Keratinocyte (primary cell): ENCODE results near the gene ZNF823. TPM values are rescaled to one million over a fixed set of nuclear protein-coding genes. Genes with fewer than 3 reads are reported as not detected.

Experiments used
- DNase-seq: peaks from one replicate; pipeline ENCODE4 v3.0.0-alpha.2; 2011; ENCODE audit warnings: low read depth, missing footprints, low spot score
- FAIRE-seq: peaks from 2 replicates; lab custom pipeline; 2011; peaks lifted over from hg19 to GRCh38; lab: Jason Lieb, UNC
- H2AFZ ChIP-seq: 2 replicates; pipeline ENCODE4 v1.6.0; 2012; ENCODE audit warnings: low read length, control low read depth, inconsistent platforms; ENCODE audit not compliant: control insufficient read depth
- H3K27ac ChIP-seq: 2 replicates; pipeline ENCODE4 v1.5.1; 2011; ENCODE audit warnings: low read length; ENCODE audit not compliant: control insufficient read depth, insufficient read depth
- H3K27me3 ChIP-seq: 3 replicates; pipeline ENCODE4 v1.6.0; 2011; ENCODE audit warnings: low read length; ENCODE audit not compliant: control insufficient read depth, insufficient read depth; ENCODE audit errors: extremely low read depth
- H3K36me3 ChIP-seq, 2 experiments: 2 replicates in 1 of 2; 3 replicates in 1 of 2; pipeline ENCODE4 v1.5.1; 2011; ENCODE audit warnings: low read length in 2 of 2, mild to moderate bottlenecking in 1 of 2; ENCODE audit not compliant: control insufficient read depth in 2 of 2, insufficient read depth in 2 of 2; ENCODE audit errors: extremely low read depth in 1 of 2
- H3K4me1 ChIP-seq: 3 replicates; pipeline ENCODE4 v1.5.1; 2011; ENCODE audit warnings: low read length; ENCODE audit not compliant: control insufficient read depth, insufficient read depth; ENCODE audit errors: extremely low read depth
- H3K4me2 ChIP-seq: 3 replicates; pipeline ENCODE4 v1.6.0; 2011; ENCODE audit warnings: low read depth, low read length; ENCODE audit not compliant: control insufficient read depth, insufficient read depth; ENCODE audit errors: extremely low read depth
- H3K4me3 ChIP-seq, 3 experiments: fragments of 200-600 bp in 1 of 3; sonication (generic) in 1 of 3; 2 replicates in 2 of 3; 3 replicates in 1 of 3; pipeline ENCODE4 v1.5.1; 2011 to 2016; ENCODE audit warnings: low read length in 3 of 3, mild to moderate bottlenecking in 3 of 3, control low read depth in 2 of 3, inconsistent platforms in 1 of 3, low read depth in 1 of 3, mixed read lengths in 1 of 3, mixed run types in 1 of 3, moderate library complexity in 1 of 3; ENCODE audit not compliant: control insufficient read depth in 2 of 3, insufficient read depth in 2 of 3; ENCODE audit errors: extremely low read depth in 1 of 3
- H3K79me2 ChIP-seq: 2 replicates; pipeline ENCODE4 v1.6.0; 2012; ENCODE audit warnings: low read length; ENCODE audit not compliant: control insufficient read depth, insufficient read depth
- H3K9ac ChIP-seq: 3 replicates; pipeline ENCODE4 v1.6.0; 2011; ENCODE audit warnings: low read length; ENCODE audit not compliant: control insufficient read depth, insufficient read depth; ENCODE audit errors: extremely low read depth
- H3K9me1 ChIP-seq: 3 replicates; pipeline ENCODE4 v1.6.0; 2011; ENCODE audit warnings: low read length; ENCODE audit not compliant: control insufficient read depth, insufficient read depth; ENCODE audit errors: extremely low read depth
- H3K9me3 ChIP-seq: 2 replicates; pipeline ENCODE4 v1.5.1; 2012; ENCODE audit warnings: low read depth, low read length; ENCODE audit not compliant: control insufficient read depth
- H4K20me1 ChIP-seq: 3 replicates; pipeline ENCODE4 v1.6.0; 2011; ENCODE audit warnings: low read length; ENCODE audit not compliant: control insufficient read depth, insufficient read depth; ENCODE audit errors: extremely low read depth
- EZH2 ChIP-seq: IDR thresholded peaks from one replicate; pipeline ENCODE4 v1.6.1; 2012; ENCODE audit warnings: inconsistent platforms, mild to moderate bottlenecking, low read length, moderate library complexity
- dilution Hi-C: fragments of 300-500 bp; cut with MboI; formaldehyde crosslinking; loops from one replicate; pipeline ENCODE4 v1.7.0; 2020; ENCODE audit warnings: low sequenced_read_pairs; ENCODE audit not compliant: extremely low pct_ligation_motif_present
- polyA plus RNA-seq, 5 experiments: library from polyadenylated mRNA; depleted of rRNA in 3 of 5; stranded (reverse) in 3 of 5; stranded (forward) in 1 of 5; unstranded in 1 of 5; fragments of >200 nt; gene quantifications; 1 replicate in 1 of 5; 2 replicates in 3 of 5; 3 replicates in 1 of 5; pipeline versions ENCODE4 v1.2.1 to v1.2.3, GENCODE V29; 2011 to 2012; ENCODE audit warnings: missing spikeins in 2 of 5, low read depth in 1 of 5, low replicate concordance in 1 of 5
- TF ChIP-seq, protein P1 (sequence below), 3 experiments: IDR thresholded peaks in 1 of 3; conservative IDR thresholded peaks in 1 of 3; optimal IDR thresholded peaks in 1 of 3; 2 replicates in 2 of 3; 3 replicates in 1 of 3; pipeline versions ENCODE3 to v1.5.1; 2011; ENCODE audit warnings: low read length in 3 of 3, mild to moderate bottlenecking in 3 of 3, moderate library complexity in 2 of 3, control low read depth in 1 of 3, inconsistent platforms in 1 of 3; ENCODE audit not compliant: insufficient read depth in 2 of 3; ENCODE audit errors: extremely low read depth in 1 of 3

The ZNF823 gene
- polyA plus RNA-seq, 1 donor (not counting 4 experiments of a cell fraction or from before 2014, with no cell fraction given) = 6.3 TPM

DNA sequence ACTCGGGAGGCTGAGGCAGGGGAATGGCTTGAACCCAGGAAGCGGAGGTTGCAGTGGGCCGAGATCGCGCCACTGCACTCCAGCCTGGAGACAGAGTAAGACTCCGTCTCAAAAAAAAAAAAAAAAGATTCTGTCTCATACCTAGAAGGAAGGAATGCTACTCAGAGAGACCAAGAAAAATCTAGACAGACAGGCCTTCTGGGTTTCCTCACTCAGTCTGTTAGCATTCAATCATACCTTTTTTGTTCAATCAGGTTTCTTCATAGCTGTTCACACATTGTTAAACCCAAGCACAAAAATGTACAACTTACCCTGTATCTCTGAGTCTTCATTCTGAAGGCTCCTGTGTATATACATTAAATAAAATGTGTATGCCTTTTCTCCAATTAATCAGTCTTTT, 40.5 kb downstream of the ZNF823 start:
- H3K79me2 ChIP-seq = no peaks in the 10 kb centered on the region
- H4K20me1 ChIP-seq = no peaks in the 10 kb centered on the region
- H3K4me3 ChIP-seq = no peak overlapping the region
- no peak overlapping the region for H3K4me2 ChIP-seq
- H3K27ac ChIP-seq = no peak overlapping the region
- no peak for TF ChIP-seq EZH2
- TF ChIP-seq, protein P1, sequence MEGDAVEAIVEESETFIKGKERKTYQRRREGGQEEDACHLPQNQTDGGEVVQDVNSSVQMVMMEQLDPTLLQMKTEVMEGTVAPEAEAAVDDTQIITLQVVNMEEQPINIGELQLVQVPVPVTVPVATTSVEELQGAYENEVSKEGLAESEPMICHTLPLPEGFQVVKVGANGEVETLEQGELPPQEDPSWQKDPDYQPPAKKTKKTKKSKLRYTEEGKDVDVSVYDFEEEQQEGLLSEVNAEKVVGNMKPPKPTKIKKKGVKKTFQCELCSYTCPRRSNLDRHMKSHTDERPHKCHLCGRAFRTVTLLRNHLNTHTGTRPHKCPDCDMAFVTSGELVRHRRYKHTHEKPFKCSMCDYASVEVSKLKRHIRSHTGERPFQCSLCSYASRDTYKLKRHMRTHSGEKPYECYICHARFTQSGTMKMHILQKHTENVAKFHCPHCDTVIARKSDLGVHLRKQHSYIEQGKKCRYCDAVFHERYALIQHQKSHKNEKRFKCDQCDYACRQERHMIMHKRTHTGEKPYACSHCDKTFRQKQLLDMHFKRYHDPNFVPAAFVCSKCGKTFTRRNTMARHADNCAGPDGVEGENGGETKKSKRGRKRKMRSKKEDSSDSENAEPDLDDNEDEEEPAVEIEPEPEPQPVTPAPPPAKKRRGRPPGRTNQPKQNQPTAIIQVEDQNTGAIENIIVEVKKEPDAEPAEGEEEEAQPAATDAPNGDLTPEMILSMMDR (optimal IDR thresholded peaks at IDR 0.05 in 1 of 3, IDR thresholded peaks at IDR 0.05 in 1 of 3, conservative IDR thresholded peaks at IDR 0.05 in 1 of 3; ENCODE audit: extremely low read depth in 1 of 3, insufficient read depth in 2 of 3, low read length in 3 of 3) = no peak
- no peaks in the 10 kb centered on the region for H3K27me3 ChIP-seq
- peaks cover 3% of the 10 kb centered on the region for H3K4me1 ChIP-seq
- no peaks in the 10 kb centered on the region for H3K36me3 ChIP-seq
- no peak for DNase-seq
- H3K9me3 ChIP-seq = no peaks in the 10 kb centered on the region
- H3K9ac ChIP-seq = no peak overlapping the region
- dilution Hi-C loops = no loop called here
- no peak for FAIRE-seq
- H2AFZ ChIP-seq = no peak overlapping the region
- no peaks in the 10 kb centered on the region for H3K9me1 ChIP-seq

DNA sequence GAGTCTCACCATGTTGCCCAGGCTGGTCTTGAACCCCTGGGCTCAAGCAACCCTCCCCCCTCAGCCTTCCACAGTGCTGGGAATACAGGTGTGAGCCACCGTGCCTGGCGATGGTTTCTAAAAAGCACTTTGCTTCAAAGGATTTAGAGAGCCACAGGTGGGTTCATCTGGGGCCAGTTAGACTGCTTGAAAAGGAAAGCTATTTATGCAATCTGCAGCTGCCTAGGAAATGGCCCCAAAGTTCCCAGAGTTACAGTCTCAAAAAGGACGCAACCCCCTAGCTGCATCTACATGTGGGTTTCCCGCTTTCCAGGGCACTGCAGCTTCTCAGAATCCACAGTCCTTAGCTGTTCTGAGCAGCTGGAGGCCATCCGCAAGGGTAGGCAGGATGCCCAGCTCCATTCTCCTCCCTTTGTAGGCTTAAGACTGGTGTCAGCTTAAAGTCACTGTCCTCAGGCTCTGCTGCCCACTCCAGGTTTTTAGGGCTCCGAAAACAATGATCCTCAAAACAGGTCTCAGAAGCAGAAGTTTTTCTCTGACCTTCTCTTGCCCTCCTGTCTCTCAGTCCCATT, 41.4 kb downstream of the ZNF823 start:
- no peak for DNase-seq
- Histone ChIP-seq H3K9me1 (no peaks in the 10 kb centered on the region), H4K20me1 (no peaks in the 10 kb centered on the region), H3K79me2 (no peaks in the 10 kb centered on the region), H3K36me3 (no peaks in the 10 kb centered on the region), H3K9ac (no peak overlapping the region), H2AFZ (no peak overlapping the region), H3K4me2 (no peak overlapping the region), H3K9me3 (no peaks in the 10 kb centered on the region), H3K4me1 (peaks cover 3% of the 10 kb centered on the region), H3K27me3 (no peaks in the 10 kb centered on the region), H3K27ac (no peak overlapping the region), H3K4me3 (no peak overlapping the region)
- no peak for FAIRE-seq
- dilution Hi-C loops = no loop called here
- TF ChIP-seq, protein P1 (optimal IDR thresholded peaks at IDR 0.05 in 1 of 3, IDR thresholded peaks at IDR 0.05 in 1 of 3, conservative IDR thresholded peaks at IDR 0.05 in 1 of 3; ENCODE audit: extremely low read depth in 1 of 3, insufficient read depth in 2 of 3, low read length in 3 of 3) = no peak
- TF ChIP-seq EZH2 = no peak
